Measurements from ENCODE around the gene ZNF670. TPM values are rescaled to one million over a fixed set of nuclear protein-coding genes. Genes with fewer than 3 reads are reported as not detected.
A peak's percentile ranks its signal among the peaks of the same experiment; 100 is the strongest.
"Not testable (repeated sequence)": the region's sequence is repeated elsewhere in the genome, so short reads cannot be mapped to it uniquely, and the experiment has no call there.

The ZNF670 gene
- total RNA-seq = 1 to 10 TPM; 5.0 to 9.5 (median 7.4) TPM

- peak within 1 kb of the TSS; percentile 73 to 85 for H3K4me3 ChIP-seq
- peak; percentile 94 to 96 for DNase-seq
- H3K4me1 ChIP-seq = no peaks in the 10 kb centered on the region
- intact Hi-C loops (cut with DNase I; ENCODE audit: low total_unique reads) = no loop called here
- no peaks in the 10 kb centered on the region for H3K9me3 ChIP-seq
- peak within 1 kb of the TSS; percentile 84 to 85 for H3K27ac ChIP-seq
- TF ChIP-seq POLR2A (IDR thresholded peaks at IDR 0.05) (peak; percentile 69 to 76), CTCF (IDR thresholded peaks at IDR 0.05) (peak in 1 of 4 experiments; percentile 6)
- H3K27me3 ChIP-seq = no peaks in the 10 kb centered on the region
- H3K36me3 ChIP-seq = no peaks in the 10 kb centered on the region
Measured at GRCh38 chr1:247078258-247079140, at the start of gene ZNF670. TSS of gene ZNF670 (minus strand) at chr1:247078811. CDS start at chr1:247078596, 215 bp downstream.

GRCh38 chr1:247127519-247128282 is 49.1 kb upstream of the ZNF670 start:
- H3K4me3 ChIP-seq; H3K4me1 ChIP-seq; intact Hi-C loops (cut with DNase I; ENCODE audit: low total_unique reads); H3K27me3 ChIP-seq; H3K9me3 ChIP-seq; H3K36me3 ChIP-seq; DNase-seq: not testable (repeated sequence)
- H3K27ac ChIP-seq = peak overlapping the region in 1 of 2 donors; percentile 23

- H3K4me1 ChIP-seq; DNase-seq; H3K9me3 ChIP-seq; H3K27ac ChIP-seq; H3K27me3 ChIP-seq; H3K36me3 ChIP-seq; intact Hi-C loops (cut with DNase I; ENCODE audit: low total_unique reads); H3K4me3 ChIP-seq: not testable (repeated sequence)
Measured at GRCh38 chr1:247126601-247127000, 48.0 kb upstream of the ZNF670 start.

- H3K9me3 ChIP-seq; intact Hi-C loops (cut with DNase I; ENCODE audit: low total_unique reads); H3K36me3 ChIP-seq; H3K27me3 ChIP-seq; DNase-seq; H3K4me3 ChIP-seq; H3K27ac ChIP-seq; H3K4me1 ChIP-seq: not testable (repeated sequence)
Measured at GRCh38 chr1:247126166-247126565, 47.6 kb upstream of the ZNF670 start.

- Histone ChIP-seq H3K36me3 (no peaks in the 10 kb centered on the region), H3K4me1 (no peaks in the 10 kb centered on the region), H3K9me3 (no peaks in the 10 kb centered on the region), H3K27ac (no peak overlapping the region), H3K27me3 (no peaks in the 10 kb centered on the region), H3K4me3 (no peak overlapping the region)
- TF ChIP-seq POLR2A (IDR thresholded peaks at IDR 0.05) (no peak), CTCF (IDR thresholded peaks at IDR 0.05) (no peak)
- no peak for DNase-seq
- intact Hi-C loops (cut with DNase I; ENCODE audit: low total_unique reads) = no loop called here
Measured at GRCh38 chr1:247121382-247121781, 42.8 kb upstream of the ZNF670 start.

- H3K4me1 ChIP-seq; H3K27me3 ChIP-seq; H3K27ac ChIP-seq; intact Hi-C loops (cut with DNase I; ENCODE audit: low total_unique reads); DNase-seq; H3K9me3 ChIP-seq; H3K36me3 ChIP-seq; H3K4me3 ChIP-seq: not testable (repeated sequence)
Measured at GRCh38 chr1:247120408-247120668, 41.7 kb upstream of the ZNF670 start.

GRCh38 chr1:247119600-247120407 is 41.2 kb upstream of the ZNF670 start:
- TF ChIP-seq POLR2A (IDR thresholded peaks at IDR 0.05) (no peak), CTCF (IDR thresholded peaks at IDR 0.05) (no peak)
- Histone ChIP-seq H3K27me3 (no peaks in the 10 kb centered on the region), H3K27ac (no peak overlapping the region), H3K4me1 (no peaks in the 10 kb centered on the region), H3K36me3 (no peaks in the 10 kb centered on the region), H3K9me3 (no peaks in the 10 kb centered on the region), H3K4me3 (no peak overlapping the region)
- no peak for DNase-seq
- intact Hi-C loops (cut with DNase I; ENCODE audit: low total_unique reads) = no loop called here

All from uterus (tissue), 4 donors.